HT-29 (cell line): ENCODE results near the gene RNFT2. TPM values are rescaled to one million over a fixed set of nuclear protein-coding genes. Genes with fewer than 3 reads are reported as not detected.

Experiments
- small RNA-seq: library from RNA; depleted of rRNA; stranded (forward); fragments of <200 nt; gene quantifications from one replicate; pipeline ENCODE3, GENCODE V24; 2014
- total RNA-seq: library from RNA; depleted of rRNA; stranded (reverse); fragments of >200 nt; shearing (Covaris generic); gene quantifications from 2 replicates; pipeline ENCODE4 v1.2.3, GENCODE V29; 2014; rRNA removed

The RNFT2 gene
- total RNA-seq, 1 experiment from 2014 or later, result 16.2 TPM

Small RNA genes within 50 kb of the gene (small RNA-seq; reads per million reads assigned to genes)
- gene RNU6-558P, result not detected

Other genes with a start within 250 kb of the RNFT2 start
- 0.73 TPM in 1 of 2 replicates, not detected in the other for gene MAP1LC3B2, start 178.9 kb upstream of the RNFT2 start, total RNA-seq
- 40.7 and 48.2 TPM in 2 replicates for gene SPRING1, start 246 bp upstream of the RNFT2 start, total RNA-seq
- not detected in 2 replicates for gene HRK, start 143.1 kb downstream of the RNFT2 start, total RNA-seq
- gene FBXW8, start 172.6 kb downstream of the RNFT2 start, total RNA-seq, result 10.0 and 13.1 TPM in 2 replicates